NCI-H524 treated with DMSO at 0.1 percent for 48 hours (cell line): ENCODE measurements around the gene RASD2.
A peak's percentile ranks its signal among the peaks of the same experiment; 100 is the strongest.

Source experiments
- DNase-seq: peaks from one replicate; lab custom pipeline; 2025; lab: John Stamatoyannopoulos, UW

Gene RASD2

GRCh38 chr22:35519306-35520000, 21.2 kb upstream of the RASD2 start:
- no peak for DNase-seq

GRCh38 chr22:35521358-35522224, 19.0 kb upstream of the RASD2 start:
- no peak for DNase-seq

GRCh38 chr22:35522225-35523149, 18.1 kb upstream of the RASD2 start:
- no peak for DNase-seq

GRCh38 chr22:35523167-35523947, 17.3 kb upstream of the RASD2 start:
- DNase-seq: peak; percentile 90

- DNase-seq: peak; percentile 97
Measured at GRCh38 chr22:35524966-35525686, 15.5 kb upstream of the RASD2 start.

- no peak for DNase-seq
Measured at GRCh38 chr22:35525687-35526332, 14.8 kb upstream of the RASD2 start.

- no peak for DNase-seq
Measured at GRCh38 chr22:35526333-35526979, 14.2 kb upstream of the RASD2 start.

- DNase-seq: no peak
Measured at GRCh38 chr22:35528927-35529326, 11.7 kb upstream of the RASD2 start.

GRCh38 chr22:35530700-35531099, 9.9 kb upstream of the RASD2 start:
- no peak for DNase-seq

- DNase-seq: no peak
Measured at GRCh38 chr22:35531202-35531601, 9.4 kb upstream of the RASD2 start.

- DNase-seq: no peak
Measured at GRCh38 chr22:35531676-35532075, 9.0 kb upstream of the RASD2 start.

GRCh38 chr22:35533365-35534029, 7.1 kb upstream of the RASD2 start:
- DNase-seq: no peak

- DNase-seq: no peak
Measured at GRCh38 chr22:35534091-35534490, 6.5 kb upstream of the RASD2 start.

- DNase-seq: no peak
Measured at GRCh38 chr22:35537232-35537631, 3.4 kb upstream of the RASD2 start.

- no peak for DNase-seq
Measured at GRCh38 chr22:35538801-35539321, 1.8 kb upstream of the RASD2 start.

GRCh38 chr22:35539487-35539886, 1.1 kb upstream of the RASD2 start:
- no peak for DNase-seq

- no peak for DNase-seq
Measured at GRCh38 chr22:35539910-35540594, 579 bp upstream of the RASD2 start.

- DNase-seq: no peak
Measured at GRCh38 chr22:35541254-35541748, 670 bp downstream of the RASD2 start.
